GM20000 (cell line): Measurements from ENCODE around the gene ADGRV1.

Source experiments
- DNase-seq: peaks from one replicate; pipeline ENCODE4 v3.0.0; 2012; ENCODE audit warnings: low spot score
- CTCF ChIP-seq: IDR thresholded peaks from 2 replicates; pipeline ENCODE4 v1.5.1; 2012; ENCODE audit warnings: mild to moderate bottlenecking, control low read depth; ENCODE audit errors: extremely low read depth, missing control alignments

ADGRV1 gene

DNA sequence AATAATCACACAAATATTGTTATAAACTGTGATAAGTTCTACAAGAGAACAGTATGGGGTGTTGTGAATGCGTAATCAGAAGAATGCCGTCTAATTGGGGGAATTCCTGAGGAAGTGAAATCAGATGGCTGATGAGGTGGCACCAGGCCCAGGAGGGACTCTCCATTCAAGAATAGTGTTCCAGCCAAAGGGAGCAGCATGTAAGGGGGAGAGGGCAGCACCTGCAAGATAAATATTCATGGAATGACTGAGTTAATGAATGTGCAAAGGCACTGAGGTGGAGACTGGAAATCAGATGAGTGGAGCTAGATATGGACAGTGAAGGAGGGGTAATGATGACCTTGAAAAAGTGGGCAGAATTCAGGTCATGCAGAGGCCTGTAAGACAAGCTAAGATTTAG is 574.0 kb downstream of the ADGRV1 start:
- peak; percentile 7 for DNase-seq
- TF ChIP-seq CTCF = no peak

- no peak for DNase-seq
- no peak for TF ChIP-seq CTCF
Measured at GRCh38 chr5:91133183-91133582, 574.6 kb downstream of the ADGRV1 start.

- no peak for TF ChIP-seq CTCF
- DNase-seq = no peak
Measured at GRCh38 chr5:91135475-91136248, 577.1 kb downstream of the ADGRV1 start.

DNA sequence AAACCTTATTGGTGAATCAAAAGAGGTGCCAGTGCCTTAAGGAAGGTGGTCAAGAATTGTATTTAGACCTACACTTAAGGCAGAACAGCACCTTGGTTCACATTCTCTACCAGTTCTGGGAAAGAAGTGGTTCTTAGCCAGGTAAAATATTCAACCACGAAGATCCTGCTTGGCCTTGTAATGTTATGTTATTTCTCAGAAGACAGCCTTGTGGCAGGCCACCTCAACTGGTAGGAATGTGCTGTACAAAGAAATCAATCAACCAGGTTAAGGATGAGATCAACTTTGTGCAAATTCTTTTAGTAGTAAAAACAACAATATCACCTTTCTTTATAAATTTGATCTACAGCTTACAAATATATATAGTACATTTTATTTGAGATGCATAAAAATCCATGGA is 577.7 kb downstream of the ADGRV1 start:
- no peak for TF ChIP-seq CTCF
- no peak for DNase-seq

GRCh38 chr5:91137647-91138046 is 579.0 kb downstream of the ADGRV1 start:
- no peak for TF ChIP-seq CTCF
- DNase-seq = no peak

DNA sequence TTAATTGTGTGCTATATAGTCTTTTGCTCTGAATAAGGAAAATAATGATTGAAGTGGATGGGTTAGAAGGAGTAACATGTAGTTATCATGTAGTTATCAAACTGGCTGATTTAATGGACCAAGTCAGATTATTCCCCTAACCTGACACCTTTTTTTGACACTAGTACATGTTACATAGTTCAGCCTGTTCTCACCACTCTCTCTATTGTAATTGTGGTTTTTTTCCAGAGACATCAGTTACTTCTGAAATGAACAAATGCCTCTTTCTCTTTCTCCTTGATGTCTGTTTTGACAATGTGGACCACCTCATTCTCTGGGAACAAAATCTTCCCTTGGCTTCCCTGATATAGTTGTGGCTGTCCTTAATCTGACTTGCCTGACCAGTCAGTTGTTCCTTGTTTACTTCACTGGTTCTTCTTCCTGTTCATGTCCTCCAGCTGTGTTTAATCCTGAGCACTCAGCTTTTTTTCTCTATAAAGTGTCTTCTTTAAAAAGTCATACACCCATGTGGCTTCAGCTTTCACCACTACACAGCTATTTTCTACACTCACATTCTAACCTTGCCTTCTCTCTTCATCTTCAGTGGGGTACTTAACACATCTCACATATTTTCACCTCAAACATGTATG is 581.1 kb downstream of the ADGRV1 start:
- DNase-seq = no peak
- no peak for TF ChIP-seq CTCF

- DNase-seq = no peak
- no peak for TF ChIP-seq CTCF
Measured at GRCh38 chr5:91140657-91141056, 582.1 kb downstream of the ADGRV1 start.
